Stimulated activated CD8-positive, alpha-beta memory T cell treated with anti-CD3 and anti-CD28 coated beads, Interleukin-15, amount 100 ng/mL, for 1 hour (primary cell): ENCODE measurements around the gene NDUFB2.
"Not testable (repeated sequence)": the region's sequence is repeated elsewhere in the genome, so short reads cannot be mapped to it uniquely, and the experiment has no call there.

ENCODE experiments used
- DNase-seq: peaks from one replicate; pipeline ENCODE4 v3.0.0-alpha.2; 2020; ENCODE audit warnings: low read depth

The NDUFB2 gene

DNA sequence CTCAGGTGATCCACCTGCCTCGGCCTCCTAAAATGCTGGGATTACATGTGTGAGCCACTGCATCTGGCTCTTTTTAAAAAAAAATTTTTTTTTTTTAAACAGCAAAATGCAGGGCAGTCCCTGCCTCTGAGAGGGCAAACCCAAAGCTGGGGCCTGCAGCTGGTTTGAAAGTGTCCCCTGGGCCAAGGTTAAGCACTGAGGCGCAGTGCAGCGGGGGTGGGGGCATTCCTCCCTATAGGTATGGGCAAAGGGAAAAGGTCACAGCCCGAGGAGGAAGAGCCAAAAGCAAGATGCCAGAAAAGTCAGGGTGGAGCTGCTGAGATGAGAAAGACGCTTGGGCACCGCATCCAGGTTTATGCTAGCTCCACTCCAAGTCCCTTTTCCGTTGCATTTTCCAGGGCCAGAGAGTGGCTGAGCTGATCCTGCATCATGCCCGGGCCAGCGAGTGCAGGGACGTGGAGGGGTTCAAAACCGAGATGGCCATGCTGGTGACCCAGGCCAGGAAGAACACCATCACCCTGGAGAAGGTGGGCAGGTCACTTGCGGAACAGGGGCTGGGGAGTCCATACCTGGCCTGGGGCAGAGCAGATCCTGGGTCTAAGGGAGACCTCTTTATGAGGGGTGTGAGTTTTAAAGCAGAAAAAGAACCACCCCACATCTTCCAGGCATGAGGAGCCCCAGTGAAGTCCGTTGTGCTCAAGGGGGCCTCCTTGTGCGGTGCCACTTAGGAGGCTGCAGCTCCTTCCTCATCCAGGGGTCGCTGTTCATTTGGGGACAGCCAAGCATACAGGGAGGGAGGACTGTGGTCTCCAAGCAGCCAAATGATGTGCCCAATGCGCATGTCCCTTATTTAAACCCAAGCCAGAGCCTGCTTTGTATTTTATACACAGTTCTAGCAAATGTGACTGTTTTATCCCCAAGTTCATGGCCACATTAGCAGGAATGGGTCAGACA is 7.0 kb upstream of the NDUFB2 start:
- no peak for DNase-seq

DNA sequence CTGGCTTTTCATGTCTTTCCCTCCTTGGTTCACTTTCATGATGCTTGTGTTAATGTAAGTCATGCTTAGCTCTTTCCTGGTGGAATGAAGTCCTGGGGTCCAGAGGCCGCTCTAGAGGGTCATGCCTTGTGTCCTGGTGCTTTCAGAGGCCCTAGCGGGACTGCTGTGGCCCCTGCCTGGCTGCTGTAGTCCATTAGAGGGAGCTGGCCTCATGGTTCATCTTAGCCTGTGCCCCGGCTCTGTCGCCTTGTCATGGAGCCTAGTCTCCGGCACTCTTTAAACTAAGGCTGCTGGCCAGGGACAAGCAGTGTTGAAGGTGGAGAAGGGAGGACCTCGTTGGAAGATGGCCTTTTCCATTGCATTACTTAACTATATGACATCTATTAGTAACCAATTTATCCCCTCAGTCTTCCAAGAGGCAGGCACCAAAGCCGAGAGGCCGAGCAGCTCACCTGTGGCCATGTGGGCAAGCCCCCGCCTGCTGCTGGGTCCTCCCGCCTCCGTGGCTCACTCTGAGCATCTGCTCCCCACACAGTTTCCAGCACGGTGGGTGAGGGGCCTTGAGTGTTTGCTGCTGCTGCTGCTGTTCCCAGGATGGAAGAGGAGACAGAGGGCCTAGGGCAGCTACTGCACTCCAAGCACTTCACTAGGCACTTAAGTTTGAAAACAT is 5.0 kb upstream of the NDUFB2 start:
- no peak for DNase-seq

DNA sequence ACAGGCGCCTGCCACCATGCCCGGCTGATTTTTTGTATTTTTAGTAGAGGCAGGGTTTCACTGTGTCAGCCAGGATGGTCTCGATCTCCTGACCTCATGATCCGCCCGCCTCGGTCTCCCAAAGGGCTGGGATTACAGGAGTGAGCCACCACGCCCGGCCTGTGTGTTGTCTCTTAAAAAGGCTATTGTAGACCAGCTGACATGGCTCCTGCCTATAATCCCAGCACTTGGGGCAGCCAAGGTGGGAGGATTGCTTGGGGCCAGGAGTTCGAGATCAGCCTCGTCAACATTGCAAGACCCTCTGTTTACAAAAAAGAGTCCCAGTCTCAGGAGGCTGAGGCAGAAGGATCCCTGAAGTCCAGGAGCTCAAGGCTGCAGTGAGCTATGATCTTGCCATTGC is 2.7 kb upstream of the NDUFB2 start:
- not testable (repeated sequence) for DNase-seq

DNA sequence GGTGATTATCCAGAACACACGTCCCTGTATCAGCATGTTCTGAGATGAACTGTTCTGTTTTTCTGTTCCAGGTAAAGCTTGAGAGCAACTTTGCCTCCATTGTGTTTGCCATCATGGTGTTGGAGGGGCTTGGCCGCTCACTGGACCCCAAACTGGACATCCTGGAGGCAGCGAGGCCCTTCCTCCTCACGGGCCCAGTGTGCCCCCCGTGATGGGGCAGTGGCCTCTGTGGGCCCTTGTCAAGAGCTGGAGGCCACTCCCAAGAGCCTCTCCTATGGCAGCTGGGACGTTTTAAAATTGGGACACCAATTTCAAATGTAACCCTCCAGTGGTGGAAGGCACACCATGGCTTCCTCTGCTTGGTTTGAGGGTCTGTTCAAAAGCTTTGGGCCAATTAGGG is 1.9 kb upstream of the NDUFB2 start:
- DNase-seq, result no peak

DNA sequence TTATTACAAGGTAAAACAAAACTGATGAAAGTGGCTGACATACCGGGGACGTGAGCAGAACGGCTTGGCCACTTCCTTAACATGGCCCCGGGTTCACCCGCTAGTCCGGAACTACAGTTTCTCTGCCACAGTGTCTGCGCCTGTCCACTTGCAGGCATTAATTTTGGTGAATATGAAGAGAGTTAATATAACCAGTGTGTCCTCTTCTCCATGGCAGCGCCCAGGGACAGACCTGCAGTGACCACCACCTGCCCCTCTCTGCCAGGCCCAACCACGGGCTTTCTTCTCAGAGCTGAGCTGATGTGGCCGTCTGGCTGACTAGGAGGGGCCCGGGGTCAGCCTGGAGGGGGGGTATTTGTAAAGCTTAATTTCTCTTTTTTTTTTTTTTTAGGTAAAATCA is 1.1 kb upstream of the NDUFB2 start:
- DNase-seq, result no peak

DNA sequence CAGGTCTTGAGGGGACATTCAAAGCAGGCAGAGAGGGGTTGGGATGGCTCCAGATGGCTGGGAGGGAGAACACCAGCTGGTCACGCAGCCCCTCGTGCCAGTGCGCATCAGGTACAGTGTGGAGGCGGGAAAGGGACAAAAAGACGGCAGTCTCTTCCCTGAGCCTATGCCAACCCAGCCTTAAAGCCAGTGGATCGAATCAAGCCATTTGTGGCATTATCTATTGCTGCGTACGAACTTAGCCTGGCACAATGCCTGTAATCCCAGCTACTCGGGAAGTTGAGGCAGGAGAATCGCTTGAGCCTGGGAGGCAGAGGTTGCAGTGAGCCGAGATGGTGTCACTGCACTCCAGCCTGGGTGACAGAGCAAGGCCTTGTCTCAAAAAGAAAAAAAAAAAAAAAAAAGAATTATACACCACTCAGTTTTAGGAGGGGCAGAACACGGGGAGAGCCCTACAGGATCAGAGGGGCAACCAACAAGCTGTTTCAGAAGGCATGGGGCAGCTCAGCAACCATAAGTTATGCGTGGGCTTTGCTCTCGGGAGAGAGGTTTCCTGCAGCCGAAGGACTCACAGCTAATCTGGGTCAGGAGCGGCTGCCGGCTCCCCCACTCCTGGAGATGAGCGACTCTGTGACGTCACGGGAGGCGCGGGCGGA is 356 bp upstream of the NDUFB2 start:
- DNase-seq, result peak; percentile 90

DNA sequence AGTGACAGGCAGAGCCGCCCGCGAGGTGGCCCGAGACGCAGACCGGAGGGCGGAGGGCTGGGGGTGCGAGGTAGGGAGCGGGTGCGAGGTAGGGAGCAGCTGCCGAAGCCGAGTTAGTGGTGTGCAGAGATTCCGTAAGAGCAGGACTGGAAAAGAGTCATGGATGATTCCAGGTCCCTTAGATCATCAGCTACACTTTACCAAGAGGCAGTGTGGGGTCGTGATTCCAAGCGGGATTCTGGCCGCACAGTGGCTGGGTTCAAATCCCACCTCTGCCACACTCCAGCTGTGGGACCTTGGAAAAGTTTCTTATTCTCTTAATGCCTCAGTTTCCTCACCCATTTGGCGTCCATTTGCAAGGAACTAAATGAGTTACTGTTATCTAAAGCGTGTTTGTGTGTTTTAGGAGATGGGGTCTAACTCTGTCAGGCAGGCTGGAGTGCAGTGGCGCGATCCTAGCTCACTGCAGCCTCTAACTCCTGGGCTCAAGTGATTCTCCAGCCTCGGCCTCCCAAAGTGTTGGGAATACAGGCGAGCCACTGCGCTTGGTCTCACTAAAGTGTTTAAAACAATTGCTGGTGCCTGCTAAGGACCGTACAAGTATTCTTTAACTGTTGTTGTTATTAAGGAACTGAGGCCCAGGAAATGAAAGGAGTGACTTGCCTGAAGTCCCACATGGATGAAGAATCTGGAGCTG is 1.1 kb downstream of the NDUFB2 start:
- no peak for DNase-seq

DNA sequence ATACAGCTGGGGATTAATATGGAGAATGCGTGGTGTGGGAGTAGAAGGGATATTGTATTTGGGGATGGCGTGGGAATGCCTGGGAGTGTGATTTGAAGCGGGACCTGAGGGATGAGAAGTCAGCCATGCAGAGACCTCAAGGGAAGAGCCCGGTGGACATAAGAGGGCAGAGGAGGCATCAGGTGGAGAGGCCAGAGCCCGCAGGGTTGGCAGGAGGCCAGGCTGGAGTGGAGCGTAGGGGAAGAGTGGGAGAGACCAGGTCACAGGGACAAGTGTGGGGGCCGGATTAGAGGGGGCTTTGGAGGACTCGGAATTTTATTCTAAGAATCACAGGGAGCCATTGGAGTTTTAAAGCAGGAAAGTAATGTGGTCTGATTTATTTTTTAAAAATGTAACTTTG is 2.0 kb downstream of the NDUFB2 start:
- DNase-seq, result no peak

DNA sequence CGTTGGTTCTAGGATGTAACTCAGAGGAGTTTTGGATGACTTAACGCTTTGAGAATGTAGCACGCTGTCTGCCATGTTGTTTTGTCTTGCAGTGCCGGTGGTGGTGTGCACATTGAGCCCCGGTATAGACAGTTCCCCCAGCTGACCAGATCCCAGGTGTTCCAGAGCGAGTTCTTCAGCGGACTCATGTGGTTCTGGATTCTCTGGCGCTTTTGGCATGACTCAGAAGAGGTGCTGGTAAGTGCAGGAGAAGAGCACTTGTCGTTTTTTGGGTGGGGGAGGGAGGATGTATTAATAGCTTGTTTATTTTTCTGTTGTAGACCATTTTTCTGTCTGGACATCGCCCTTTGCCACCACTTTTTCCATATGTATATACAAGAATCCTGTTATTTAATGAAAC is 6.3 kb downstream of the NDUFB2 start:
- DNase-seq, result no peak

DNA sequence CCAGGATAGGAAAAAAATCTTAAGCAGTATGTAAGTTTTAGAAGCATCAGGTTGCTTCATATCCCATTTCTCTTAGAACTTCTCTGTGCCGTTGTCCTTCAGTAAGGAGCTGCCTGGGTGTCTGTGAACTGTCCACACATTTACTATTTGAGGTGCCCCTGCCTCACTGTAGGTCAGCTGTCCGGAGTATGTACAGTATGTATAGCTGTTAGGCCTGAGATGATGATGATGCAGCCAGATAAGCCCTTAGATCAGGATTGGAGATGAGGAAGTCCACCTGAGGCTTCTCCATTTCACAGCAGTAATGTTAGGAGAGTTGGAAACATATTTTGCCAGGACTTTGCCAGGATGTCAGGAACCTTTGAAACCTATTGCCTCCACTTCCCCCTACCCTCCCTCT is 7.7 kb downstream of the NDUFB2 start:
- DNase-seq, result no peak

DNA sequence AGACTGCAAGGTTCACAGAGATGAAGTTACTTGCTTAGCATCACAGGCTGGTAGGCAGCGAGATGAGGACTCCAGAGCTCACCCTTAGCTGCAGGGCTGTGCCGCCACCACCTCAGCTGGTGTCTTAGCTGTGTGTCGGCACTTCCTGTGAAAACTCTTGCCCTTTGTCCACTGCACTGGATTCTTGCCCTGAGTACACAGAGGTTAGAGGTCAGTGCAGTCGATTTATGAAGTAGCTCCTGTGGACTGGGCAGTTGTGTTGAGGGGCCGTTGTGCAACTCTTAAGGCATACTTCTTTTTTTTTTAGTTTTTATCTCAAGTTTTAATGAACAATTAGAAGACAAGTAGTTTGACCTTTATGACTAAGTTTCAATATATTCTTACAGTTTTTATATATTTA is 10.6 kb downstream of the NDUFB2 start:
- no peak for DNase-seq

DNA sequence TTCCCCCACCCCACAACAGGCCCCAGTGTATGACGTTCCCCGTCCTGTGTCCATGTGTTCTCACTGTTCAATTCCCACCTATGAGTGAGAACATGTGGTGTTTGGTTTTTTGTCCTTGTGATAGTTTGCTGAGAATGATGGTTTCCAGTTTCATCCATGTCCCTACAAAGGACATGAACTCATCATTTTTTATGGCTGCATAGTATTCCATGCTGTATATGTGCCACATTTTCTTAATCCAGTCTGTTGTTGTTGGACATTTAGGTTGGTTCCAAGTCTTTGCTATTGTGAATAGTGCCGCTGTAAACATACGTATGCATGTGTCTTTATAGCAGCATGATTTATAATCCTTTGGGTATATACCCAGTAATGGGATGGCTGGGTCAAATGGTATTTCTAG is 12.3 kb downstream of the NDUFB2 start:
- not testable (repeated sequence) for DNase-seq

DNA sequence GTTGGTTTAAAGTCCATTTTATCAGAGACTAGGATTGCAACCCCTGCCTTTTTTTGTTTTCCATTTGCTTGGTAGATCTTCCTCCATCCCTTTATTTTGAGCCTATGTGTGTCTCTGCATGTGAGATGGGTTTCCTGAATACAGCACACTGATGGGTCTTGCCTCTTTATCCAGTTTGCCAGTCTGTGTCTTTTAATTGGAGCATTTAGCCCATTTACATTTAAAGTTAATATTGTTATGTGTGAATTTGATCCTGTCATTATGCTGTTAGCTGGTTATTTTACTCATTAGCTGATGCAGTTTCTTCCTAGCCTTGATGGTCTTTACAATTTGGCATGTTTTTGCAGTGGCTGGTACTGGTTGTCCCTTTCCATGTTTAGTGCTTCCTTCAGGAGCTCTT is 15.9 kb downstream of the NDUFB2 start:
- DNase-seq, result not testable (repeated sequence)

DNA sequence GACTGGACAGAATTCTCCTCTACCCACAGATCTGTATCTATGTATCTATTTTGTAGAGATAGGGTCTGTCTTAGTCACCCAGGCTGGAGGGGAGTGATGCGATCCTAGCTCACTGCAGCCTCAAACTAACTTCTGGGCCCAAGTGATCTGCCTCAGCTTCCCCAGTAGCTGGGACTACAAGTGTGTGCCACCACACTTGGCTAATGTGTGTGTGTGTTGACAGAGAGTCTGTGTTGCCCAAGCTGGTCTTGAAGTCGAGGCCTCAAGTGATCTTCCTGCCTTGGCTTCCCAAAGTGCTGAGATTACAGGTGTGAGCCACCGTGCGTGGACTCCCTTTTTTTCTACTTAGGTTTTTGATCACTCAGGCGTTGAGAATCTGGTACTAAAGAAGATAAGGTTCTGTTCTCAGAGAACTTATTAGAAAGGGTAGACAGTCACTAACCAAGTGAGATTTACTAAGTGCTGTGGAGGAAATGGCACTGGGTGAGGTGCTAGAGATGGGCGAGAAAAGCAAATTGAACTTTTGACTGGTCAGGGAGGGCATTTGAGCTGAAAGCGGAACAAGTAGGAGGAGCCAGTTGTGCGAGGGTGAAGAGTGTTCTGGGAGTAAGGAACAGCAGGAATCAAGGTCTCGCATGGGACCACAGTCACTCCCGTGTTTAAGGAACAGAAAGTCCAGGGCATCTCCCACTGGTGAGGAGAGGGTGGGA is 18.0 kb downstream of the NDUFB2 start:
- DNase-seq, result no peak

DNA sequence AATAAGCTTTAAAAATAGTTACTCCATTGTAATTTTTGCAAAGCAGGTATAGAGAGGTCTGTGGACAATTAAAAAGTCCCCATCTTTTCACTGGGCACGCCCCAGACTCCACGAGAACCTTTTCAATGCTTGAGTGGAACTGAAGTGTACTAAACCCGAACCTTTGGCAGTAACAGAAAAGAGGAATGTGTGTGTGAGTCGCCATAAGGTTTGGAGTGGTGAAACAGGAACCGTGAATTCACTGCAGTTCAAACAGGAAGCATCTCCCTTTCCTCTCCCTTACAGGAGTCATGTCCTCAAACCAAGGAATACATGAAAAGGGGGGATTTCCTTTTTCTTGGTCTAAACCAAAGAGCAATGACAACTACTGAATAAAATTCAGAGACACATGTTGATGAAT is 23.2 kb downstream of the NDUFB2 start:
- DNase-seq, result no peak

DNA sequence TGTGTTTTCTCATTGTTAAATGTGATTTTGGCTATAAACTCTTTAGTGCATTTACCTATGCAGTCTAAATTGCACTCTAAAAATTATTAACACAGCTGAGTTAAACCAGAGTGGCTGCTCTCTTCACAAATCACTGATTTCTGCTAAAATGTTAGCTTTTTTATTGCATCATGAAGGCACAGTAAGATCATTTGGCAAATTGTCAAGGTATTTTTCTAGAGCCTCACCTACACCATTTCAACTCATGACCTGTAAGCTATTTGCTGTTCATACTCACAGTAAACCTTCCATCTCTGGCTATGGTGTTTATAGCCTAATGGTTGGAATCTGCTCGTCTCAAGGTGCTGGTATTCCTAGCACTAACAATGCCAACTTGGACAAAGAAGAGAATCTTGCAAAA is 25.7 kb downstream of the NDUFB2 start:
- no peak for DNase-seq

DNA sequence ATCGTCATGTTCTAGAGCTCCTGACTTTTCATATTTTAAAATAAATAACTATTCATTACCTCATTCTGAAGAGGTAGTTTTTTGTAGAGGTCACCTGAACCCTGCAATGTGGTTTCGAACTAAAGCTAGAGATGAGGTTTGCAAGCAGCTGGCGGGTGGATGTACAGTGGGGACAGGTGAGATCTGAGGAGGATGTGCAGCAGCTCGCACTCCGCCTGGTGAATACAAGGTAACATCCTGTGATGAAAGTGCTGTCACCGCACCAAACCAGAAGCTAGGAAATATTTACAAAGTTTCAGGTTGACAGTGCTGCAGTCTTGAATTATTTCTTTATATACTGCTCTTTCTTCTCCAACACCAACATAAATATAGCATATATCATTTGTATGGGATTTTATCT is 26.5 kb downstream of the NDUFB2 start:
- no peak for DNase-seq

DNA sequence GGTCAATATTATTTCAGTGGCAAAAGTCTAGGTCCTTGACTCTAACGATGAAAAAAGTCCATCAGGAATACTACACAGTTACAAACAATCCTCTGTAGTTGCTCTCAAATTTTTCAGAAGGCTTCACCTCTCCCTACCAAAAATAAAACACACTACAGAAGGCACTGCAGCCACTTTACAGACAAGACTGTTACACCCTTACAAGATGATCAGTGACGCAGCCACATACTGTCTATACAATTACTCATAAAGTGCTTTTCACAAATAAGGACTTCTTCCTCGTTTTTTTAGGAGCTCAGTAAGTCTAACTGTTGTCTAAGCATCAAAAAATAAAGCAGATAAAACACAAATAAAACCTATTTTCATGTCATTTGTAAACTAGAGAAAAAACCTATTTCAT is 27.1 kb downstream of the NDUFB2 start:
- DNase-seq, result no peak

DNA sequence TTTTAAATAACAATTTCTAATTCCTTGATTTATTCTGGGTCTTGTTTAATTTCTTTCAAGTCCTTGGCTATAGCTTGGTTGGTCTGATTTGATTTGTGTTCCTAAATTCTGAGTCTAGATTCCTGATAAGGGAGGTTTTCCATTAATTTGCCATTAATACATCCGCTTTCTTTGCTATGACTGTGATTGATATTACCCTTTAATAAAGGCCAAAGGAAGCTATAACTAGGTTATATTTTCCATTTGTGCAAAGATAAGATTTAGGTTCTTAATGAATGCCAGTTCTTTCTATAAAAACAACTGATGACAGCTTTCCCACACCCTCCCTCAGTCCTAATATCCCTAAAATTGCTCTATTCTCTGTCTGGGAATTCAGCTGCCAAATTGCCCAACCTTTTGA is 28.2 kb downstream of the NDUFB2 start:
- no peak for DNase-seq

DNA sequence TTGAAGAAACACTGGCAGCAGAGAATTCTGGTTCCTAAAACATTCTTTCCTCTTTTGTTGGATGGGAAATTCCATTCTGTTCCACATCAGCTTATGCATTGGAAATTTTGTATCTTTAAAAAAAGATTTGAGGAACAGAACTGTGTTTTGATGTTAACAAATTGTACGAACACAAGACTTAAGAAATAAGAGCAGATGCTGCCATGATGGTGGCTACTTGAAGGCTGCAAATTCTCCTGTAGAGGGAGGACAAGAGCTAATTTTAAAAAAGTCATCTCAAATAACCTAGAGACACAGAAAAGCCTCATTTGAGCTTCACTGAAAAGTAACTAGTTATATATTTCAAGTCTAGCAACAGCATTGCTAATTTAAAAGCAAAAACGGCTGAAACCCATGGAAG is 29.8 kb downstream of the NDUFB2 start:
- no peak for DNase-seq

DNA sequence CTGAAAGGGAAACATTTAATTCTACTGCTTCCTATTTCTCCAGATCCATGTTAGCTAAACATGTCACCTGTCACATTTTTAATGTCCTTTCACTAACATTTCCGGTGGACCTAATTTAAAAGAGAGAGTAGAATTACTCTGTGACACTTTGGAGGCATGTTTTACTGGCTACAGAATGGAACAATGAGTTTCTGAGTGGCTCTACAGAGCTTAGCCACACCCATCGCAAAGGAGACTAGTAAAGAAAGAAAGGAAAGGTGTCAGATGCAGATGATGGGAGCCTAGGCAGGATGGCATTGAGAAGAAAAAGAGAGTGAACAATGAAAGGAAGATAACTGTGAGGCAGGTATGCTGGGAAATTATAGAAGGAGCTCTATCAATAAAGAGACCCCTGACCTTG is 35.9 kb downstream of the NDUFB2 start:
- DNase-seq, result no peak

DNA sequence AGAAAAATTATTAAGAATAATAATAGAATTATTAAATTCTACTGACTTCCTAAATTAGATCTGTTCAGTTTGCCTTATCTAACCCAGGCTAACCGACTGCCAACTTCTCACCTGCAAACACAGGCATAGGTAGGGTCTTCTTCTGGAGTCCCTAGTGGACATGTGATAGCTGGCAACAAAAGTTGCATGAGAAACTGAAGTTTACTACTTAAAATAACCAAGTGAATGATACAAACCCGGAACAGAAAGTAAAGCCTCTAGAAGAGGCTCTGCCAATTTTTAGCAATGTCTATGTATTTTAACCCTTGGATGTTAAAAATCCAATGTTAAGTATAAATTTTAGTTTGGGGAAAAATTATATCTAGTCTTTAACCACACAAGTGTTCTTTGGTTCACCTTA is 37.6 kb downstream of the NDUFB2 start:
- no peak for DNase-seq
